ENCODE measurements around the gene LRRC72.

DNA sequence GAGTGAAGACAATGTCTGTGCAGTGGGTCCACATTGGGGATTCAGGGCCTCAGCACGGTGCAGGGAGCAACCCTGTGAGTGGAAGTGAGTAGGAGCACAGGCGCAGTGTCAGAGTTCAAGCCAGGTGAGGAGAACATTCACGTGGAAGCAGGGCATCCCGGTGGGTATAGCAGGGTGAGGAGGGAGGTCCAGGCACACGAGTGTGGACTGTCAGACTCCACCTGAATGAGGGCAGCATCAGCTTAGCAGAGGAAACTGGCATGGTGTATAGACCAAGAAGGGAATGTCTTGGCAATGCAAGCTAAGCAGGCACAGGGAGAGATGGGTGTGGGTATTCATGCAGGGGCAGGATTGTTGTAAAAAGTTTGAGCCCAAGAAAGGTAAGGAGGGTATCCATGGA is 15.3 kb upstream of the LRRC72 start:
- TF ChIP-seq, protein P1, sequence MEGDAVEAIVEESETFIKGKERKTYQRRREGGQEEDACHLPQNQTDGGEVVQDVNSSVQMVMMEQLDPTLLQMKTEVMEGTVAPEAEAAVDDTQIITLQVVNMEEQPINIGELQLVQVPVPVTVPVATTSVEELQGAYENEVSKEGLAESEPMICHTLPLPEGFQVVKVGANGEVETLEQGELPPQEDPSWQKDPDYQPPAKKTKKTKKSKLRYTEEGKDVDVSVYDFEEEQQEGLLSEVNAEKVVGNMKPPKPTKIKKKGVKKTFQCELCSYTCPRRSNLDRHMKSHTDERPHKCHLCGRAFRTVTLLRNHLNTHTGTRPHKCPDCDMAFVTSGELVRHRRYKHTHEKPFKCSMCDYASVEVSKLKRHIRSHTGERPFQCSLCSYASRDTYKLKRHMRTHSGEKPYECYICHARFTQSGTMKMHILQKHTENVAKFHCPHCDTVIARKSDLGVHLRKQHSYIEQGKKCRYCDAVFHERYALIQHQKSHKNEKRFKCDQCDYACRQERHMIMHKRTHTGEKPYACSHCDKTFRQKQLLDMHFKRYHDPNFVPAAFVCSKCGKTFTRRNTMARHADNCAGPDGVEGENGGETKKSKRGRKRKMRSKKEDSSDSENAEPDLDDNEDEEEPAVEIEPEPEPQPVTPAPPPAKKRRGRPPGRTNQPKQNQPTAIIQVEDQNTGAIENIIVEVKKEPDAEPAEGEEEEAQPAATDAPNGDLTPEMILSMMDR (IDR thresholded peaks at IDR 0.05; ENCODE audit: low read depth, low read length, poor library complexity, severe bottlenecking) = no peak
- TF ChIP-seq EZH2phosphoT487 (IDR thresholded peaks at IDR 0.05; ENCODE audit: borderline replicate concordance, low read length) = no peak

Measured in DOHH2 (cell line).